ENCODE results near the gene CDC16.
"Not testable (repeated sequence)": the region's sequence is repeated elsewhere in the genome, so short reads cannot be mapped to it uniquely, and the experiment has no call there.

CDC16 gene

GRCh38 chr13:114234645-114235421 is at the start of gene CDC16:
Gene CDC16, plus strand, starts transcription at chr13:114234897. Its CDS starts 188 bp downstream, at chr13:114235085.
- DNase-seq = peak; percentile 94

- peak; percentile 44 for DNase-seq
Measured at GRCh38 chr13:114185182-114185971, 49.3 kb upstream of the CDC16 start.

DNA sequence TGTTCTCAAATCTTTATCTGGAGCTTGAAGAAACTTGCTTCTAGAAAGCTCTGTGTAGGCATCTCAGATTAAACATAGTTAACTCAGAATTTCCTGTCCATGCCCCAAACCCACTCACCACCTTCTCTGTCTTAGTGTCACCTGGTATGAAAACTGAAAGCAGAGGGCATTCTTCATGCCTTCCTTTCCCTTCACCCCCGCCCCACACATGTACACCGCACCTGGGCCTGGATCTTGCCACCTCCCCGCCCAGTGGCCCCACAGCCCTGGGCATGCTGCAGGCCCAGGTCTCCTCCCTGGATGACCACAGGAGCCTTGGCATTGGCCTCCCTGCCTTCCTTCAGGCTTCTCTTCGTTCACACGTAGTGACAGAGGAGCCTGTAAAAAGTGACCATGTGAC is 39.8 kb upstream of the CDC16 start:
- DNase-seq = no peak

- no peak for DNase-seq
Measured at GRCh38 chr13:114196629-114197028, 38.1 kb upstream of the CDC16 start.

GRCh38 chr13:114198556-114198955 is 36.1 kb upstream of the CDC16 start:
- DNase-seq = no peak

DNA sequence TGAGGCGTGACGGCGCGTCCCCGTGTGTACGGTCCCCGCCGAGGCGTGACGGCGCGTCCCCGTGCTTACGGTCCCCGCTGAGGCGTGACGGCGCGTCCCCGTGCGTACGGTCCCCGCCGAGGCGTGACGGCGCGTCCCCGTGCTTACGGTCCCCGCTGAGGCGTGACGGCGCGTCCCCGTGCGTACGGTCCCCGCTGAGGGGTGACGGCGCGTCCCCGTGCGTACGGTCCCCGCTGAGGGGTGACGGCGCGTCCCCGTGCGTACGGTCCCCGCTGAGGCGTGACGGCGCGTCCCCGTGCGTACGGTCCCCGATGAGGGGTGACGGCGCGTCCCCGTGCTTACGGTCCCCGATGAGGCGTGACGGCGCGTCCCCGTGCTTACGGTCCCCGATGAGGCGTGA is 35.2 kb upstream of the CDC16 start:
- DNase-seq = not testable (repeated sequence)

- no peak for DNase-seq
Measured at GRCh38 chr13:114199954-114200353, 34.7 kb upstream of the CDC16 start.

- DNase-seq = no peak
Measured at GRCh38 chr13:114200399-114200911, 34.2 kb upstream of the CDC16 start.

- DNase-seq = no peak
Measured at GRCh38 chr13:114202581-114202980, 32.1 kb upstream of the CDC16 start.

DNA sequence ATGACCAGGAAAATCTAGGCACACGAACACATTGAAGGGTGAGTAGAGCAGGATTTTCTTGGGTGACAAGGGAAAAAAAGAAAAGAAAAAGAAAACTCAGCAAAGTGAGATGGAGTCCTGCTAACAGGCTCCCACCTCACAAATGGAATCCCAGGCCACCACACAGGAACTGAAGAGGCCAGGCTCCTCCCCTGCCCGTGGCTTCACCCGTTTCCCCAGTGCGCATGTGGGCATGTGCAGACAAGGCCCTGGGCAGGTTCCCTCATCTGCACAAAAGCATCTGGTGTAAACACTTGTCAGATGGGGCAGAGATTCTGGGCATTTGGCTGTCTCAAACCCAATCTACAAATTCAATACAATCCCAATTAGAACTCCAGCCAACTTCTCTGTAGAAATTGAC is 31.2 kb upstream of the CDC16 start:
- no peak for DNase-seq

DNA sequence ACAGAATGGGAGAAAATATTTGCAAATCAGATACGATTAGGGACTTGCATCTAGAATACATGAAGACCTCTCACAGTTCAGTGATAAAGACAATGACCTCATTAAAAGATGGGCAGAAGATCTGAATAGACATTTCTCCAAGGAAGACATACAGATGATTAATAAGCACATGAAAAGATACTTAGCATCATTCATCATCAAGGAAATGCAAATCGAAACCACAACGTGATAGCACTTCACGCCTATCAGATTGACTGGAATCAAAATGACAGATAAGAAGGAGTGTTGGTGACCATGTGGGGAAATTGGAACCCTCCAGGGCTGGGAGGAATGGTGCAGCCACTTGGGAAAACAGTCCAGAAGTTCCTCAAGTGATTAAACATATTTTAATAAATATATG is 29.8 kb upstream of the CDC16 start:
- DNase-seq = no peak

GRCh38 chr13:114208134-114208533 is 26.6 kb upstream of the CDC16 start:
- DNase-seq = no peak

- DNase-seq = no peak
Measured at GRCh38 chr13:114211446-114212157, 23.1 kb upstream of the CDC16 start.

GRCh38 chr13:114212158-114212495 is 22.6 kb upstream of the CDC16 start:
- DNase-seq = no peak

DNA sequence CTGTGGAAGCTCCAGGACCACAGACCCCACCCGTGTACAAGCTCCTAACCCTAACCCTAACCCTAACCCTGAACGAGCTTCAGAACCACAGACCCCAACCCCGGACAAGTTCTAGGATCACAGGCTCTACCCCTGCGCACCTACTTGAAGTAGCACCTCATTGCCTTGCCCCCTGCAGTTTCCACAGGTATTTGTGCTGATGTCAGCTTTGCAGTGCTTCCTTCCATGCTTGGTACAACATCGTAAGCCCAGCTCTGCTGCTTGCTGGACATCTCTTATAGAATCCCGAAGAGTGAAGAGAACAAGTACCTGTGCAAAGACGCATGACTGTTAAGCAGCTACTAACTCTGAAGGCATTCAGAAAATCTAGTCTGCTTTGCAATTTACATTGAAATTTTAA is 20.7 kb upstream of the CDC16 start:
- no peak for DNase-seq

GRCh38 chr13:114219392-114219791 is 15.3 kb upstream of the CDC16 start:
- no peak for DNase-seq

- peak; percentile 40 for DNase-seq
Measured at GRCh38 chr13:114222461-114222968, 12.2 kb upstream of the CDC16 start.

DNA sequence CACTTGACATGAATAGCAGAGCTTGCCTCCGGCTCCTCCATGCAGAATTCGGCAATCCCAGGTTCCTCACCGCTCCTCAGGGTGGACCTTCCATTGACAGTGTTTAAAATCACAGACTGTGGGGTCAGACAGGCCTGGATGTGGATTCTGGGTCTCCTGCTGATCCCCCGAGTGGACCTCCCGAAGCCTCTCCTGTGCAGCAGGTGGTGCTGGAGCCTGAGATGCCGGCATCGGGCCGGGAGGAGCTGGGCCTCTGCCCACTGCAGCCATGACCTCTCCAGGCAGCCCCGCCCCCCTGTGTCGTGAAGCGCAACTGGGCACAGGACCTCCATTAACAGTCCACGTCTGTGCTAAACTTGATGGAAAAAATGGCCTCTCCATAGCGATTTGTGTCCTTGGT is 10.5 kb upstream of the CDC16 start:
- no peak for DNase-seq

DNA sequence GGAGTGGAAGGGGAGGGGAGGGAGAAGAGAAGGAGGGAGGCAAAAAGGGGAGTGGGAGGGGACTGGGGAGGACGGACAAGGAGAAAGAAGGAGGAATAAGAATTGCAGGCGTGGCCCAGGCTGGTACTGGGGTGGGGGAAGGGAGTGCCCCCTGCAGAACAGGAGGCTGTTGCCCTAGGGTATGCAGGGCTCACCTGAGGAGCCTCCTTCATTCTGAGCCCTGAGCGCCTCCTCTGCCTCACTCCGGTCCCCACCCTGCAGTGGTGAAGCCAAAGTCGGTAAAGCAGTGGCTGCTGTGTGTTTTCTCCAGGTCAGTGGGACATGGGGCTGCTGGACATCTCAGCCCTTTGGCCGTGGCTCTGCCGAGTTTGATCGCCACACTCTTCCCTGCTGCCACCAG is 9.1 kb upstream of the CDC16 start:
- no peak for DNase-seq

DNA sequence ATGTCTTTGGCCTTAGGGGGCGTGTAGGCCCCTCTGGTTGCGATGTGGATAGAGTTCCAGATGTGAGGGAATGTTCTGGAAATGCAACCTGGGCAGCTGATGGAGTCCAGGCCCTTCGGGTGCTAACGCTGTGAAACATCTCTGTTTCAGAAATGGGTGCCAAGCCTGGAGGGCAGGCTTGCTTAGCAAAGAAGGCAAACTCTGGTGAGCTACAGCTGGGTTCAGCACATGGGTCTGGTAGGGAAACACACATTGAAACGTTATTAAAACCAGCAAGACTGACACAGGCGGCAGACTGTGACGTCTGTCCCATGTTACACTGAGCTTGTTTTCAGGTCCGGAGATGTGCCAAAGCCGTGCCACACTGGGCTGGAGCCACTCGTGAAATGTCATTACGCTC is 8.6 kb upstream of the CDC16 start:
- no peak for DNase-seq

- DNase-seq = peak; percentile 89
Measured at GRCh38 chr13:114226699-114227323, 7.9 kb upstream of the CDC16 start.

DNA sequence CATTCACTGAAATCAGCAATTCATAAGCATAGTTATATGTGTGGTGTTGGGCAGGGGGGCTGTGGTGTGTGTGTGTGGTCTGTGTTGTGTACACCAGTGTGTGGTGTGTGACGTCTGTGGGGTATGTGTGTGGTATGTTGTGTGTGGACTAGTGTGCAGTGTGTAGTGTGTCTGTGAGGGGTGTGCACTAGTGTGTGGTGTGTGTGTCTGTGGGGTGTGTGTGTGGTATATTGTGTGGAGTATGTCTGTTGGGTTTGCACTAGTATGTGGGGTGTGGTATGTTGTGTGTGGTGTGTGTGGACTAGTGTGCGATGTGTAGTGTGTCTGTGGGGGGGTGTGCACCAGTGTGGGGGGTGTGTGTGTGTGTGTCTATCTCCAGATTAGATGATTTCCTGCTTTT is 7.2 kb upstream of the CDC16 start:
- no peak for DNase-seq

DNA sequence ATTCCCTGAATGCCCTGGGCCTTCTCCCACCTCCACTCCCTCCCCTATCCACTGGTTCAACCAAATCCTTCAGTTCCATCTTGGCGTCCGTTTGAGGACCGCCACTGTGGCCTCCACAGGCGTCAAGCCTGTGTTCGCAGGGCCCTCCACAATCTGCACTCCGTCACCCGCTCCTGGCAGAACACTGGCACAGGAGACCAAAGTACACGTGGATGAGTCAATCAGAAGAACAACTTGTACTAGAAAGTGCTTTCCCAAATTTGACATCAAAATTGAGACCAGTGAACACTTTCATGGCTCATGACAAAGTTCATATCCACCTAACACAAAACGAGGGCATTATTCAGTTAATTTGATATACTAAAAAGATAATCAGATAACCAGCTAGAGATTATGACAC is 6.5 kb upstream of the CDC16 start:
- no peak for DNase-seq
